ENCODE results near the gene PCOLCE2. TPM values are rescaled to one million over a fixed set of nuclear protein-coding genes. Genes with fewer than 3 reads are reported as not detected.
A peak's percentile ranks its signal among the peaks of the same experiment; 100 is the strongest.

PCOLCE2 gene
- total RNA-seq, 1 experiment from 2014 or later = 4.4 TPM

DNA sequence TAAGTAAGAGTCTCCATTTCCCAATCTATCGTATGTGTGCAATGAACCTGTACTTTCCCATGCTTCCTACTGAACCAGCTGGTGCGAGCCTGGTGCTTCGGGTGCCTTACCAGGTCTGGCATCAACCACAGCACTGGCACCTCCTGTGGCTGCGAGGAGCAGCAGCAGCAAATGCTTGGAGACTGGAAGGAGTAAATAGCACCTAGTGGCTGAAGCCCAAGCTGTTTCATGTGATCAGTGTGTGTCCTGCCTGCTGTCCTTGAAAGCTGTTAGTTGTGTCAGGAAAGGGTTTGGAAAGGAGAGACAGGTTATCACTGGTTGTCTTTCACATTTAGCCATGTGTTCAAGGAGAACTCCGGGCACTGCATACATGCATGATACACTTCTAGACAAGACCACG lies 31.8 kb downstream of the PCOLCE2 start:
- Histone ChIP-seq H4K20me1 (ENCODE audit: insufficient read depth) (no peaks in the 10 kb centered on the region), H3K27ac (ENCODE audit: low read depth, low read length) (no peak overlapping the region), H2AFZ (ENCODE audit: low read depth, low read length, poor library complexity, severe bottlenecking) (no peak overlapping the region), H3K4me3 (replicated peaks in 1 of 2; ENCODE audit: low read depth in 1 of 2, low read length in 2 of 2) (no peak overlapping the region), H3K9me2 (ENCODE audit: insufficient read depth) (no peaks in the 10 kb centered on the region), H3K27me3 (ENCODE audit: insufficient read depth, low read length) (peaks cover 11% of the 10 kb centered on the region; the same call in 1 of the 2 replicates), H3K36me3 (ENCODE audit: control insufficient read depth in 1 of 2, insufficient read depth in 2 of 2, low read length in 2 of 2) (no peaks in the 10 kb centered on the region), H3K9ac (ENCODE audit: low read length) (no peak overlapping the region), H3K79me2 (ENCODE audit: insufficient read depth, low read length) (no peaks in the 10 kb centered on the region), H3K9me3 (ENCODE audit: control insufficient read depth in 1 of 2, insufficient read depth in 1 of 2, low read depth in 1 of 2, low read length in 2 of 2) (no peaks in the 10 kb centered on the region), H3K4me2 (ENCODE audit: low read length) (no peak overlapping the region), H3K4me1 (ENCODE audit: control insufficient read depth in 1 of 2, insufficient read depth in 2 of 2, low read length in 2 of 2) (peaks cover 8 to 17% of the 10 kb centered on the region in 2 experiments)
- ATAC-seq = peak; percentile 97
- no peak for TF ChIP-seq JUND (IDR thresholded peaks at IDR 0.05)
- TF ChIP-seq FOSL1 (IDR thresholded peaks at IDR 0.05; ENCODE audit: low read depth) = no peak
- TF ChIP-seq RAD21 (IDR thresholded peaks at IDR 0.05; ENCODE audit: low read depth) = peak; percentile 30
- no peak for TF ChIP-seq CEBPB (IDR thresholded peaks at IDR 0.05; ENCODE audit: low read depth)
- TF ChIP-seq MAX (IDR thresholded peaks at IDR 0.05) = no peak
- no peak for TF ChIP-seq EZH2phosphoT487 (IDR thresholded peaks at IDR 0.05; ENCODE audit: borderline replicate concordance)
- TF ChIP-seq SP1 (IDR thresholded peaks at IDR 0.05; ENCODE audit: low read depth) = no peak
- TF ChIP-seq, protein P1, sequence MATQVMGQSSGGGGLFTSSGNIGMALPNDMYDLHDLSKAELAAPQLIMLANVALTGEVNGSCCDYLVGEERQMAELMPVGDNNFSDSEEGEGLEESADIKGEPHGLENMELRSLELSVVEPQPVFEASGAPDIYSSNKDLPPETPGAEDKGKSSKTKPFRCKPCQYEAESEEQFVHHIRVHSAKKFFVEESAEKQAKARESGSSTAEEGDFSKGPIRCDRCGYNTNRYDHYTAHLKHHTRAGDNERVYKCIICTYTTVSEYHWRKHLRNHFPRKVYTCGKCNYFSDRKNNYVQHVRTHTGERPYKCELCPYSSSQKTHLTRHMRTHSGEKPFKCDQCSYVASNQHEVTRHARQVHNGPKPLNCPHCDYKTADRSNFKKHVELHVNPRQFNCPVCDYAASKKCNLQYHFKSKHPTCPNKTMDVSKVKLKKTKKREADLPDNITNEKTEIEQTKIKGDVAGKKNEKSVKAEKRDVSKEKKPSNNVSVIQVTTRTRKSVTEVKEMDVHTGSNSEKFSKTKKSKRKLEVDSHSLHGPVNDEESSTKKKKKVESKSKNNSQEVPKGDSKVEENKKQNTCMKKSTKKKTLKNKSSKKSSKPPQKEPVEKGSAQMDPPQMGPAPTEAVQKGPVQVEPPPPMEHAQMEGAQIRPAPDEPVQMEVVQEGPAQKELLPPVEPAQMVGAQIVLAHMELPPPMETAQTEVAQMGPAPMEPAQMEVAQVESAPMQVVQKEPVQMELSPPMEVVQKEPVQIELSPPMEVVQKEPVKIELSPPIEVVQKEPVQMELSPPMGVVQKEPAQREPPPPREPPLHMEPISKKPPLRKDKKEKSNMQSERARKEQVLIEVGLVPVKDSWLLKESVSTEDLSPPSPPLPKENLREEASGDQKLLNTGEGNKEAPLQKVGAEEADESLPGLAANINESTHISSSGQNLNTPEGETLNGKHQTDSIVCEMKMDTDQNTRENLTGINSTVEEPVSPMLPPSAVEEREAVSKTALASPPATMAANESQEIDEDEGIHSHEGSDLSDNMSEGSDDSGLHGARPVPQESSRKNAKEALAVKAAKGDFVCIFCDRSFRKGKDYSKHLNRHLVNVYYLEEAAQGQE (IDR thresholded peaks at IDR 0.05; ENCODE audit: low read depth) = no peak
- TF ChIP-seq CBX3 (IDR thresholded peaks at IDR 0.05; ENCODE audit: low read depth) = no peak
- peak; percentile 29 to 69 (median 63); a peak in 5 of 6 replicates for TF ChIP-seq CTCF (IDR thresholded peaks at IDR 0.05 in 2 of 3, conservative IDR thresholded peaks at IDR 0.05 in 1 of 3; ENCODE audit: borderline replicate concordance in 1 of 3, insufficient read depth in 1 of 3, low read depth in 2 of 3, low read length in 2 of 3)
- no TSS peak for BruUV-seq (replicated peaks)
- intact Hi-C loops (cut with micrococcal nuclease) = no loop called here
- ChIA-PET POLR2A (no interaction called here), RAD21 (ENCODE audit: low non-redundant PET in 1 of 2, low total read pairs in 2 of 2, uncharacterized antibody in 2 of 2, unreplicated experiment in 2 of 2) (interaction anchor here in 1 of 2 experiments (1.3 kb wide), 1 partner anchor 28 kb away, joined by 4 read pairs; no protein-coding TSS in a partner anchor), CTCF (interaction anchor here (0.6 to 1.5 kb wide), 7 partner anchors 10 to 197 kb away, joined by 3 to 11 read pairs (median 4); no protein-coding TSS in a partner anchor)
- peak; percentile 46 for DNase-seq (ENCODE audit: low read depth, low spot score)

Data from HCT116 (cell line).